Sigmoid colon (tissue), 3 donors: ENCODE data around the gene INSRR.

ENCODE experiments used
- CTCF ChIP-seq, 4 experiments: fragments of 450-650 bp in 3 of 4; fragments of 200-600 bp in 1 of 4; IDR thresholded peaks; one replicate each; pipeline ENCODE4 v1.5.1; 2016 to 2019; ENCODE audit warnings: antibody characterized with exemption in 4 of 4, mild to moderate bottlenecking in 3 of 4, moderate library complexity in 2 of 4
- POLR2A ChIP-seq, 2 donors: fragments of 450-650 bp; IDR thresholded peaks; one replicate each; pipeline ENCODE4 v1.6.1; 2016; ENCODE audit warnings: antibody characterized with exemption in 2 of 2, mild to moderate bottlenecking in 2 of 2, moderate library complexity in 2 of 2

- no peak for TF ChIP-seq CTCF (IDR thresholded peaks at IDR 0.05)
- no peak for TF ChIP-seq POLR2A (IDR thresholded peaks at IDR 0.05)
Measured at GRCh38 chr1:156874142-156874541, 15.2 kb upstream of the INSRR start.
